Parathyroid adenoma (tissue), 2 donors: ENCODE results near the gene HABP2.

ENCODE experiments used
- H2AFZ ChIP-seq: fragments of 300-600 bp; sonication (generic); one replicate; pipeline ENCODE4 v1.7.0; 2017; ENCODE audit warnings: antibody characterized with exemption, mild to moderate bottlenecking
- H3K27ac ChIP-seq: fragments of 300-600 bp; sonication (generic); one replicate; pipeline ENCODE4 v1.7.0; 2017
- H3K27me3 ChIP-seq: fragments of 300-600 bp; sonication (generic); one replicate; pipeline ENCODE4 v1.7.0; 2017; ENCODE audit warnings: low read length; ENCODE audit not compliant: control insufficient read depth, insufficient read depth
- H3K36me3 ChIP-seq: fragments of 300-600 bp; sonication (generic); one replicate; pipeline ENCODE4 v1.7.0; 2017; ENCODE audit warnings: low read length; ENCODE audit not compliant: control insufficient read depth, insufficient read depth
- H3K4me1 ChIP-seq: fragments of 300-600 bp; sonication (generic); one replicate; pipeline ENCODE4 v1.7.0; 2017; ENCODE audit warnings: control low read depth
- H3K4me2 ChIP-seq: fragments of 300-600 bp; sonication (generic); one replicate; pipeline ENCODE4 v1.7.0; 2017; ENCODE audit warnings: low read length
- H3K4me3 ChIP-seq: fragments of 300-600 bp; sonication (generic); one replicate; pipeline ENCODE4 v1.7.0; 2017; ENCODE audit warnings: low read depth, low read length
- H3K79me2 ChIP-seq: fragments of 300-600 bp; sonication (generic); one replicate; pipeline ENCODE4 v1.7.0; 2017; ENCODE audit warnings: control low read depth
- H3K9ac ChIP-seq: fragments of 300-600 bp; sonication (generic); one replicate; pipeline ENCODE4 v1.7.0; 2017; ENCODE audit warnings: mild to moderate bottlenecking
- H3K9me3 ChIP-seq: fragments of 300-600 bp; sonication (generic); one replicate; pipeline ENCODE4 v1.7.0; 2017; ENCODE audit warnings: low read length; ENCODE audit not compliant: control insufficient read depth
- TF ChIP-seq, protein P1 (sequence below): fragments of 300-600 bp; sonication (generic); IDR thresholded peaks from one replicate; pipeline ENCODE4 v1.7.0; 2017; ENCODE audit warnings: antibody characterized with exemption, mild to moderate bottlenecking
- donor health status: primary hyperparathyroidism.

HABP2 gene

GRCh38 chr10:113520690-113521474, 32.0 kb upstream of the HABP2 start:
- Histone ChIP-seq H3K27me3 (no peaks in the 10 kb centered on the region), H2AFZ (no peak overlapping the region), H3K9ac (no peak overlapping the region), H3K36me3 (no peaks in the 10 kb centered on the region), H3K4me2 (no peak overlapping the region), H3K9me3 (no peaks in the 10 kb centered on the region), H3K4me1 (no peaks in the 10 kb centered on the region), H3K4me3 (no peak overlapping the region), H3K27ac (no peak overlapping the region), H3K79me2 (no peaks in the 10 kb centered on the region)
- TF ChIP-seq, protein P1, sequence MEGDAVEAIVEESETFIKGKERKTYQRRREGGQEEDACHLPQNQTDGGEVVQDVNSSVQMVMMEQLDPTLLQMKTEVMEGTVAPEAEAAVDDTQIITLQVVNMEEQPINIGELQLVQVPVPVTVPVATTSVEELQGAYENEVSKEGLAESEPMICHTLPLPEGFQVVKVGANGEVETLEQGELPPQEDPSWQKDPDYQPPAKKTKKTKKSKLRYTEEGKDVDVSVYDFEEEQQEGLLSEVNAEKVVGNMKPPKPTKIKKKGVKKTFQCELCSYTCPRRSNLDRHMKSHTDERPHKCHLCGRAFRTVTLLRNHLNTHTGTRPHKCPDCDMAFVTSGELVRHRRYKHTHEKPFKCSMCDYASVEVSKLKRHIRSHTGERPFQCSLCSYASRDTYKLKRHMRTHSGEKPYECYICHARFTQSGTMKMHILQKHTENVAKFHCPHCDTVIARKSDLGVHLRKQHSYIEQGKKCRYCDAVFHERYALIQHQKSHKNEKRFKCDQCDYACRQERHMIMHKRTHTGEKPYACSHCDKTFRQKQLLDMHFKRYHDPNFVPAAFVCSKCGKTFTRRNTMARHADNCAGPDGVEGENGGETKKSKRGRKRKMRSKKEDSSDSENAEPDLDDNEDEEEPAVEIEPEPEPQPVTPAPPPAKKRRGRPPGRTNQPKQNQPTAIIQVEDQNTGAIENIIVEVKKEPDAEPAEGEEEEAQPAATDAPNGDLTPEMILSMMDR: peak; percentile 94

DNA sequence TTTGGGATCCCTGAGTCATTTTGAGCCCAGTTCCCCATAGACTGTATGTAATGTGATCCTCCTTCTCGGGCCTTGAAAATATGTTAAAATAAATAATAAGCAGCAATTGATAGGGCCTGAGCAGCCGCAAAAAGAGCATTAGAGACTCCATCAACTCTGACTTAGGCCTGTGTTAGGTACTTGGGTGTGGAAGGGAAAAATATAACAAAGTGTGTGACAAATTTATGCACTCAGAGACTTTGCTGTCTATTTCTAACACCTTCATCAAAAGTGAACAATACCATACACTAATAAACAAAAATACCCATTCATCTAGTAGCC, 31.4 kb upstream of the HABP2 start:
- no peak overlapping the region for H3K27ac ChIP-seq
- TF ChIP-seq, protein P1: no peak
- H3K27me3 ChIP-seq: no peaks in the 10 kb centered on the region
- H3K9ac ChIP-seq: no peak overlapping the region
- H3K4me3 ChIP-seq: no peak overlapping the region
- no peaks in the 10 kb centered on the region for H3K9me3 ChIP-seq
- H3K79me2 ChIP-seq: no peaks in the 10 kb centered on the region
- H2AFZ ChIP-seq: no peak overlapping the region
- no peaks in the 10 kb centered on the region for H3K36me3 ChIP-seq
- no peaks in the 10 kb centered on the region for H3K4me1 ChIP-seq
- no peak overlapping the region for H3K4me2 ChIP-seq

- H3K36me3 ChIP-seq: no peaks in the 10 kb centered on the region
- H2AFZ ChIP-seq: no peak overlapping the region
- H3K4me3 ChIP-seq: no peak overlapping the region
- no peak overlapping the region for H3K9ac ChIP-seq
- H3K27ac ChIP-seq: no peak overlapping the region
- no peaks in the 10 kb centered on the region for H3K4me1 ChIP-seq
- H3K9me3 ChIP-seq: no peaks in the 10 kb centered on the region
- H3K79me2 ChIP-seq: no peaks in the 10 kb centered on the region
- TF ChIP-seq, protein P1: no peak
- no peaks in the 10 kb centered on the region for H3K27me3 ChIP-seq
- no peak overlapping the region for H3K4me2 ChIP-seq
These were observed 30.4 kb upstream of the HABP2 start for GRCh38 chr10:113522460-113522859.

GRCh38 chr10:113523071-113523470, 29.8 kb upstream of the HABP2 start:
- H3K9ac ChIP-seq: no peak overlapping the region
- H3K4me1 ChIP-seq: no peaks in the 10 kb centered on the region
- no peaks in the 10 kb centered on the region for H3K27me3 ChIP-seq
- TF ChIP-seq, protein P1: no peak
- H3K4me2 ChIP-seq: no peak overlapping the region
- H3K79me2 ChIP-seq: no peaks in the 10 kb centered on the region
- H3K9me3 ChIP-seq: no peaks in the 10 kb centered on the region
- H2AFZ ChIP-seq: no peak overlapping the region
- H3K4me3 ChIP-seq: no peak overlapping the region
- no peaks in the 10 kb centered on the region for H3K36me3 ChIP-seq
- no peak overlapping the region for H3K27ac ChIP-seq

- Histone ChIP-seq H3K27ac (no peak overlapping the region), H2AFZ (no peak overlapping the region), H3K4me2 (no peak overlapping the region), H3K4me1 (no peaks in the 10 kb centered on the region), H3K4me3 (no peak overlapping the region), H3K9ac (no peak overlapping the region), H3K9me3 (no peaks in the 10 kb centered on the region), H3K36me3 (no peaks in the 10 kb centered on the region), H3K79me2 (no peaks in the 10 kb centered on the region), H3K27me3 (no peaks in the 10 kb centered on the region)
- TF ChIP-seq, protein P1: no peak
These were observed 29.2 kb upstream of the HABP2 start for GRCh38 chr10:113523628-113524027.
